Ectodermal cell (in vitro differentiated cells): Measurements from ENCODE around the gene DENND11.
"Not testable (repeated sequence)": the region's sequence is repeated elsewhere in the genome, so short reads cannot be mapped to it uniquely, and the experiment has no call there.

Source experiments
- H3K27ac ChIP-seq: 2 replicates; pipeline ENCODE4 v1.7.0; 2013; ENCODE audit warnings: mild to moderate bottlenecking, low read depth, low read length; ENCODE audit not compliant: insufficient read depth, poor library complexity, severe bottlenecking
- H3K27me3 ChIP-seq: 2 replicates; pipeline ENCODE4 v1.7.0; 2013; ENCODE audit warnings: mild to moderate bottlenecking, low read length; ENCODE audit not compliant: insufficient read depth, control insufficient read depth, poor library complexity, severe bottlenecking
- H3K36me3 ChIP-seq: one replicate; pipeline ENCODE4 v1.7.0; 2013; ENCODE audit warnings: low read length; ENCODE audit not compliant: control insufficient read depth, insufficient read depth
- H3K4me1 ChIP-seq: one replicate; pipeline ENCODE4 v1.7.0; 2013; ENCODE audit warnings: low read length; ENCODE audit not compliant: control insufficient read depth, insufficient read depth
- H3K4me3 ChIP-seq: 2 replicates; pipeline ENCODE4 v1.7.0; 2013; ENCODE audit warnings: low read depth, low read length, control low read depth; ENCODE audit not compliant: insufficient read depth
- H3K9me3 ChIP-seq: 2 replicates; pipeline ENCODE4 v1.7.0; 2013; ENCODE audit warnings: mild to moderate bottlenecking, low read length, moderate library complexity; ENCODE audit not compliant: control insufficient read depth
- WGBS, 2 experiments: methylation state at CpG; one replicate each; pipeline ENCODE4 v1.1.7; 2013; ENCODE audit warnings: missing lambda C conversion rate in 2 of 2; 5-methylcytosine and 5-hydroxymethylcytosine counted together

DENND11 gene

GRCh38 chr7:141698247-141699015 is 3.5 kb downstream of the DENND11 start:
- Histone ChIP-seq H3K27me3 (peaks cover 22% of the 10 kb centered on the region), H3K4me3 (no peak overlapping the region), H3K4me1 (no peaks in the 10 kb centered on the region), H3K9me3 (no peaks in the 10 kb centered on the region), H3K27ac (no peak overlapping the region), H3K36me3 (no peaks in the 10 kb centered on the region)
- 89 to 94% methylated on average over 1 of the region's 1 CpG for WGBS, 2 experiments

GRCh38 chr7:141697211-141697871 is 4.6 kb downstream of the DENND11 start:
- Histone ChIP-seq H3K27ac (no peak overlapping the region), H3K9me3 (no peaks in the 10 kb centered on the region), H3K27me3 (peaks cover 11% of the 10 kb centered on the region), H3K4me3 (no peak overlapping the region), H3K36me3 (no peaks in the 10 kb centered on the region), H3K4me1 (no peaks in the 10 kb centered on the region)
- WGBS, 2 experiments: 86 to 88% methylated on average over 10 of the region's 10 CpGs

- H3K4me1 ChIP-seq: no peaks in the 10 kb centered on the region
- H3K27me3 ChIP-seq: peaks cover 8% of the 10 kb centered on the region
- H3K27ac ChIP-seq: no peak overlapping the region
- H3K4me3 ChIP-seq: no peak overlapping the region
- no peaks in the 10 kb centered on the region for H3K9me3 ChIP-seq
- 78 to 90% methylated on average over 2 of the region's 2 CpGs for WGBS, 2 experiments
- H3K36me3 ChIP-seq: no peaks in the 10 kb centered on the region
Measured at GRCh38 chr7:141696348-141696747, 5.6 kb downstream of the DENND11 start.

- no peaks in the 10 kb centered on the region for H3K9me3 ChIP-seq
- 91 to 92% methylated on average over 6 of the region's 6 CpGs for WGBS, 2 experiments
- H3K27ac ChIP-seq: no peak overlapping the region
Measured at GRCh38 chr7:141695803-141696289, 6.1 kb downstream of the DENND11 start.

GRCh38 chr7:141693082-141693481 is 8.9 kb downstream of the DENND11 start:
- Histone ChIP-seq H3K36me3 (no peaks in the 10 kb centered on the region), H3K27ac (no peak overlapping the region), H3K4me3 (no peak overlapping the region), H3K9me3 (no peaks in the 10 kb centered on the region), H3K4me1 (no peaks in the 10 kb centered on the region), H3K27me3 (no peaks in the 10 kb centered on the region)
- WGBS, 2 experiments: 96 to 97% methylated on average over 2 to 3 of the region's 3 CpGs

More at GRCh38 chr7:141695803-141696289, 6.1 kb downstream of the DENND11 start:
- Histone ChIP-seq H3K27me3 (peaks cover 5% of the 10 kb centered on the region), H3K4me3 (no peak overlapping the region), H3K4me1 (no peaks in the 10 kb centered on the region), H3K36me3 (no peaks in the 10 kb centered on the region)

DNA sequence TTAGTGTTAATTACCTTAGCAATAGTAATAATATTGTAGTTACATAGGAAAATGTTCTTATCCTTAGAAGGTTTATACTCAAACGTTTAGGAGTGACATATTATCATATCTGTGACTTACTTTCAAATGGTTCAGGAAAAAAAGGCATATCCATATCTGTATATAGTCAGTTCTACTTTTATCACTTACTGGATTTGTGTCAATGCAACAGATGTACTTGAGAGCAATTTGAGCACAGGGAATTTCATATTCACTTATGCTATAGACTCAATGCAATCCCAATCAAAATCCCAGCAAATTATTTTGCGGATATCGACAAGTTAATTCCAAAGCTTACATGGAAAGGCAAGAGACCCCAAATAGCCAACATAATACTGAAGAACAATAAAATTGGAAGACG is 10.0 kb downstream of the DENND11 start:
- no peak overlapping the region for H3K27ac ChIP-seq
- H3K4me3 ChIP-seq: no peak overlapping the region
- no peaks in the 10 kb centered on the region for H3K27me3 ChIP-seq
- WGBS, 2 experiments: 95 to 100% methylated on average over 3 of the region's 4 CpGs
- no peaks in the 10 kb centered on the region for H3K36me3 ChIP-seq
- no peaks in the 10 kb centered on the region for H3K4me1 ChIP-seq
- no peaks in the 10 kb centered on the region for H3K9me3 ChIP-seq

DNA sequence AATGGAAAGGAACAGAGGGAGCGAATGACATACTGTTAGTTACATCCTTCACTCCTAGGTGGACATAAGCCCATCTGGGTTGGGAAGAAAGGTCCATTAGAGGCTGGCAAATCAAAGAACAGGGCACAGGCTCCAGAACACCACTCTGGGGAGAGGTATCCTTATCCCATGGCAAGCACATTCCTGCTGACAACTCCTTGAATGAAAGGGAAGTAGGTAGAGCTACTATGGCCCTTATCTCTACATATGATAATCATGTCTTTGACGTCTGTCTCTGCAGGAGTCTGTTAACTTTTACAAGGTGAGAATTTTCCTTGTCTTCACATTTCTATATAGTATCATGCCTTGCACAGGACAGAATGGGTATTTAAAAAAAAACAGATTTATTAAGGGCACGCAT is 10.4 kb downstream of the DENND11 start:
- Histone ChIP-seq H3K27me3 (no peaks in the 10 kb centered on the region), H3K4me3 (no peak overlapping the region), H3K27ac (no peak overlapping the region), H3K9me3 (no peaks in the 10 kb centered on the region), H3K4me1 (no peaks in the 10 kb centered on the region), H3K36me3 (no peaks in the 10 kb centered on the region)
- WGBS, 2 experiments: 69 to 73% methylated on average over 2 of the region's 3 CpGs

- H3K36me3 ChIP-seq, H3K4me3 ChIP-seq, H3K4me1 ChIP-seq, H3K27me3 ChIP-seq, H3K27ac ChIP-seq, H3K9me3 ChIP-seq: not testable (repeated sequence)
- 93 to 99% methylated on average over 3 of the region's 3 CpGs for WGBS, 2 experiments
Measured at GRCh38 chr7:141689072-141689825, 12.7 kb downstream of the DENND11 start.

- H3K36me3 ChIP-seq: no peaks in the 10 kb centered on the region
- H3K9me3 ChIP-seq: no peaks in the 10 kb centered on the region
- no peaks in the 10 kb centered on the region for H3K4me1 ChIP-seq
- no peak overlapping the region for H3K27ac ChIP-seq
- 93 to 96% methylated on average over 5 of the region's 5 CpGs for WGBS, 2 experiments
- no peaks in the 10 kb centered on the region for H3K27me3 ChIP-seq
- no peak overlapping the region for H3K4me3 ChIP-seq
Measured at GRCh38 chr7:141688043-141688442, 13.9 kb downstream of the DENND11 start.

DNA sequence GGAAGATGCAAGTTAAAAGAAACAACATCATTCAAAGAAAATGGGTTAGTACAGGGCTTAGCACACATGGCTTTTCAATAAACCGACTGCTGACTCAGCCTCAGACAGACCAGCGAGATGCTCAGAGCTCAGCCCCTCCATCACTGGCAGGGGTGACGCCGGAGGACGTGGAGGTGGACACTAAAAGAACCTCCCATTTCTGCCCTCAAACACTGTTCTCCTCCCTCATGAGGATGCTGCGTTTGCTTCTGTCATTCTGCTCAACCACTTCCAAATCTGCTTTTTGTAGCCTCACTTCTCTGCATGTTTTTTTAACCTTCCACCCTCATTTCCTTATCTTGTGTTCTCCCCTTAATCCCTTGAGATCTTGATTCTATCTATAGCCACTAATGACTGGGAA is 15.3 kb downstream of the DENND11 start:
- no peaks in the 10 kb centered on the region for H3K36me3 ChIP-seq
- no peak overlapping the region for H3K27ac ChIP-seq
- H3K27me3 ChIP-seq: no peaks in the 10 kb centered on the region
- no peaks in the 10 kb centered on the region for H3K4me1 ChIP-seq
- WGBS, 2 experiments: 94% methylated on average over 6 of the region's 6 CpGs
- no peaks in the 10 kb centered on the region for H3K9me3 ChIP-seq
- H3K4me3 ChIP-seq: no peak overlapping the region
